Astrocyte of the hippocampus (primary cell): ENCODE data around the gene CYB561D2.

Source experiments
- DNase-seq: peaks from one replicate; pipeline ENCODE4 v3.0.0; 2011; ENCODE audit warnings: low read depth, low spot score

Gene CYB561D2

DNA sequence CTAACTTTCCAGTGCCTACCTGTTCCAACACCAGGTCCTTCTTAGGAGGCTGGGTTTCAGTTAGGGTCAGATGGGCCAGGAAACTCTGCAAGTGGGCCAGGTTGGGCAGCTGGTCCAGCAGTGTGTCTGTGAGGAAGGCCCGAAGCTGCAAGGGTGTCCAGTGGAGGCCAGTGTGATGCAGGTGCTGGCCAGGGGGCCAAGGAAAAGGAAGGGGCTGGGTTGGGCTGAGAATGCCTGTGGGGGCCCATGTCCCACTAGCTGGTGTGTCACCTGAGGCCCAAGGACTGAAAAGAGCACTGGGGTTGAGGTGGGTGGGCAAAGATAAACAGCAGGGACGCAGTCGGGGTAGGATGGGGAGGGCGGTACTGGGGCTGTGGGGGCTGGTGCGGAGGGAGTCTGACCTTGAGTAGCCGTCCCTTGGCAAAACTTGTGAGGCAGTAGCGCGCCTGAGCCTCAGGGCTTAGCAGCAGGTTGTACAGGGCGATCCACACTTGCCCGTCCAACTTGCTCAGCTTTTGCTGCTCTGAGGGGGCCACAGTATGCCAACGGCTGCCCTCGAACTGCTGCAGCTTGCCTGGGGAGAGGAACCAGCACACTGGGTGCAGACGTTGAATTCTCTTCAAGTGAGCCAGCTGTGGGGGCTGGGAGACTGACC lies 8.5 kb upstream of the CYB561D2 start:
- no peak for DNase-seq

GRCh38 chr3:50342813-50343633 lies 7.6 kb upstream of the CYB561D2 start:
- no peak for DNase-seq

GRCh38 chr3:50345008-50345407 lies 5.7 kb upstream of the CYB561D2 start:
- no peak for DNase-seq

DNA sequence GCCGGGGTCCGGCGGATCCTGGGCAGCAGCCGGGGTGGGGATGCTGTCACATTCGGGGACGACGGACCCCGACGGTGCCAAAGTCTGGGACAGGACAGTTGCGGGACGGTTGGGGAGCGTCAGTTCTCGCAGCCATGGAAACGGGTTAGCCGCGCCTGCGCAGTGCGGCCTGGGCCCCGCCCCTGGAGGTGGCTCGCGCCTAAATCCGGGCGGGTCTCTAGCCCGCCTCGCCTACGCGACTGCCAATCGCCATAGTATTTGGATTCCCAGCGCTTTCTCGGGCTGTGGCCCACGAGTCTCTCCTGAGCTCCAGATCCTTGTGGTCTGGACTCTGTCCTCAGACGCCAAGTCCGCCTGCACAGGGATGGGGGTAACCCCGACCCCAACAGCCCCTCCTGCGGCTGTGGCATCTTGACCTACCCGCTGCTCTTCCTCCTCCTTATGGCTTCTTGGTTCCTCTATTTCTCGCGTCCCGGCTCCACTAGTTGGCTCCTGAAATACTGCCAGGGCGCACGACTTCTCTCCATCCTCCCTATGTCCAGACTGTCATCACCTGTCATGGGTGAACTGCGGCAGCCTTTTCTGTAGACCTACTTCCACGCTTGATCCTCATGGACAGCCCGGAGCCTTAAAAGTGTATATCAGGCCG lies 5.0 kb upstream of the CYB561D2 start, which contains the start of gene ZMYND10:
Gene ZMYND10, minus strand, starts transcription at position 147 of the 649 bp plus-strand sequence. CDS start 153 bp downstream, outside the sequence.
- DNase-seq = peak; percentile 65

DNA sequence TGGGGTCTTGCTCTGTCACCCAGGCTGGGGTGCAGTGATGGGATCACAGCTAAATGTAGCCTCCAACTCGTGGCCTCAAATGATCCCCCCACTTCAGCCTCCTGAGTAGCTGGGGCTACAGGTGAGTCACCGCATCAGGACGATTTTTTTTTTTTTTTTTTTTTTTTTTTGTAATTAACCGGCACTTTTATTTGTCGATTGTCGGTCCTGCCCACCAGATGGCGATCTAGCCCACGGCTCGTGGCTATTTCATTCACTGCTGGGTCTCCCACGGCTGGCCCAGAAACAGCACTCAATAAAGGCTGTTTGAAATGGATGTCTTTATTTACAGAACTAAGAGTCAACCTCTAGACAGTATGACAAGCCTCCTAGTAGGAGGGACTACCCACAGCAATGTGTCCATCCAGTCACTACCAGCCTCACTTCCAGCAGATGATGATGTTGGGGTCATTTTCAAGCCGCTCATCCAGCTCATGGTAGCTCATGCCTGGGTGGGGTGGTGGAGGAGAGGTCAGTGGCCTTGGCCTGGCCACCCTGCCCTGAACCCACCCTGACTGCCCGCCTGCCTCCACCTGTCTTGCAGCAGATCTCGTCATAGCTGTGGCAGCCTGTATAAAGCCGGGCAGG lies 3.4 kb upstream of the CYB561D2 start:
- DNase-seq = peak; percentile 87

GRCh38 chr3:50350213-50350526 lies 492 bp upstream of the CYB561D2 start:
- no peak for DNase-seq

GRCh38 chr3:50351323-50351697 lies 648 bp downstream of the CYB561D2 start:
- no peak for DNase-seq

GRCh38 chr3:50352781-50353180 lies 2.1 kb downstream of the CYB561D2 start:
- DNase-seq = peak; percentile 25

DNA sequence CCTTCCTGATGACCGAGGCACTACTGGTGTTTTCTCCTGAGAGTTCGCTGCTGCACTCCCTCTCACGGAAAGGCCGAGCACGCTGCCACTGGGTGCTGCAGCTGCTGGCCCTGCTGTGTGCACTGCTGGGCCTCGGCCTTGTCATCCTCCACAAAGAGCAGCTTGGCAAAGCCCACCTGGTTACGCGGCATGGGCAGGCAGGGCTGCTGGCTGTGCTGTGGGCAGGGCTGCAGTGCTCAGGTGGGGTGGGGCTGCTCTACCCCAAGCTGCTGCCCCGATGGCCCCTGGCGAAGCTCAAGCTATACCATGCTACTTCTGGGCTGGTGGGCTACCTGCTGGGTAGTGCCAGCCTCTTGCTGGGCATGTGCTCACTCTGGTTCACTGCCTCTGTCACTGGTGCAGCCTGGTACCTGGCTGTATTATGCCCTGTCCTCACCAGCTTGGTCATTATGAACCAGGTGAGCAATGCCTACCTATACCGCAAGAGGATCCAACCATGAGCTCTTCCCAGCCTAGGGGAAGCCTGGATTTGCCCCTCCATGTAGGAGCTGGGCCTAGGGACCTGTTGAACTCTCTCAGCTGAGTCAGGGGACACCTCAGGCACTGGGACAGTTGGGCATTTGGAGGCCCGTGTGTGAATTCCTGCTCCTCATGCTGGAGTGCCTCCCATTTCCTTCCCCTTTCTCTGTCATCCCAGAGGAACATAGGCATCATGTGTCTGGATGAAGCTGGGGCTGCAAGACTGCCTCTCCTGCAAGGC lies 2.8 kb downstream of the CYB561D2 start:
- DNase-seq = no peak

DNA sequence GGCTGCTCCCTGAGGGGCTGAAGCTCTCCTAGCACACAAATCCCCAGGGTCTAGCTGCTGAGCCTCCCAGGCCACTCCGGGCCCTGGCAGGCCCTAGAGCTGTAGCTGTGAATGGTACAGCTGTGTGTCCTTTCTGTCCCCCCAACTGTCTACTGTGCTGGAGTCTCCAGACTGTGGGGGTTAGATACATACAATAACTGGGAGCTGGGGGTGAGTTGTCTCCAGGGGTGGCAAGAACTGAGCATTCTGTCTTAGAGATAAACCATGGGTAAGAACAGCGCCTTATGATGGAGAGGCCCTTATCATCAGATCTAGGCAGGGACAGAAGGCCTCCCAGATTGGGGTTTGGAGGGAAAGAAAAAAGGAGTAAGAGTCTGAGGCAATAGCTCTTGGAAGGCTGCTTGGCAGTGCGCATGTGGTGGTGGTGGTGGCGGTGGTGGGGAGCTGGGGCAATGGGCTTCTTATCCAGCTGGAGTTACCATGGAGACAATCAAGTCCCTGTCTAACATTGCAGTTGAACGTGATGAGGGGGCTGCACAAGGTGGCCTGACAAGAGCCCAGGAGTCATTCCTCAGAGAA lies 3.6 kb downstream of the CYB561D2 start:
- DNase-seq = no peak

DNA sequence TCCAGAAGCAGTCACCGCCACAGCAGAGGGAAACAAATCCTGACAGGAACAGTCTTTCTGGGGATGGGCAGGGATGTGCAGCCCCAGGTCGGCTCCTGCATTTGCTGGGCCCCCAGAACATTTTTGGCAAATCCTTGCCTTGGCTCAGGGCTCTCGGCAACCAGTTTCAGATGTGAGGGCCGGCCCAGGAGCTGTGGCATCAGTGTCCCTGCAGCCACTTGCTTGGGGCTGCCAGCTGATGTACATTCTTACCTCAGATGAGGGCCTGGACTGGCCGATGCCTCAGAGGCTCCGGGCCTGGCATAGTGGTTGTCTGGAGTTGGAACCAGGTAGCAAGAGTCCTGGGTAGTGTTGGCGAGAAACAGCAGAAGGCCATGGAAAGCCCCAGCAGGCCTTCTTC lies 4.2 kb downstream of the CYB561D2 start:
- no peak for DNase-seq

DNA sequence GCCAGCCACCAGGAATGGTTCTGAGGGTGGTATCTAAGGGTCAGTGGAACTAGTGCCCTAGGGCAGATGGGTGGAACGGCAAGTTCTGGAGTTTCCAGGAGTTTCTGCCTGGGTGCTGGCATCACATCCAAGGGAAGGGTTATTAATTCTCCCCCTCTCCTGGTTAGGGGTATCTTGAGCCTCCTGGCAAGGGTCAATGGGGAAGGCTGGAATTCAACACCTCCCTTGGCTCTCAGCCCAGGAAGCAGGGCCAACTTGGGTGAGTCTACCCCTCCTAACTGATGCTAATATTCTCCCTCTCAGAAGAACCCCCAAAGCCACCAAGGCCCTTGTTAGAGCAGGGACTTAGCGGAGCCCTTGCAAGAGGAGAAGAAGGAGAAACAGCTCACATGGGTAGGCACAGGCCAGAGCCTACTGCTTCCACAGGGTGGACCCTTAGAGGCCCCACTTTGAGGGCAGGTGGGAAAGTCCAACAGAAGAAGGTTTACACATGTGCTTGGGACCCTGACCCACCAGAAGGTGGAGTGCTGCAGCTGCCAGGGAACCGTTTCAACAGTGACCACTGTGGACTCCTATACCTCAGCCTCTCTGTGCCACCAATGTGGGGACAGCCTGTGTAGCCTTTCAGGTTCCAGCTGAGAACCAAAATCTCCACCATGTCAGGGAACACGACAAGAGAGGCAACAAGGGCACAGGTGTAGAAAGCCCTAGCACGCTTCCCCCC lies 5.3 kb downstream of the CYB561D2 start:
- DNase-seq = no peak

DNA sequence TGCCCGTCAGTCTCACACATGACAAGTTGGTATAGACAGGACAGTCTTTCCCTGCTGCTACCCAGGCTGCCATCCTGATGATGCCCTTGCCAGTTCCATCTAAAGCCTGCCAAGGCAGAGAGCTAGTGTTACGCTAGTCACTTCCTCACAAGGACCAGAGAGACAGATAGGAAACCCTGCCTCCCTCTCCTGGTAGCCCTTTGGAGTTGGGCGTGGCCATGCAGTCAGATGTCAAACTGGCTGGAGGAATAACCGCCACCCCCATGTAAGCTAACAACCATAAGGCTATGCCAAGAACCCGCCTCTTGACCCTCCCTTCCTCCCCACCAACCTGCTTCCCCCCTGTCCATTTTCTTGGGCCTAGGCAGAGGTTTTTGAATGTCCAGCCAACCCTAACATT lies 5.9 kb downstream of the CYB561D2 start:
- no peak for DNase-seq

- no peak for DNase-seq
Observed at GRCh38 chr3:50357481-50357880, 6.8 kb downstream of the CYB561D2 start.

DNA sequence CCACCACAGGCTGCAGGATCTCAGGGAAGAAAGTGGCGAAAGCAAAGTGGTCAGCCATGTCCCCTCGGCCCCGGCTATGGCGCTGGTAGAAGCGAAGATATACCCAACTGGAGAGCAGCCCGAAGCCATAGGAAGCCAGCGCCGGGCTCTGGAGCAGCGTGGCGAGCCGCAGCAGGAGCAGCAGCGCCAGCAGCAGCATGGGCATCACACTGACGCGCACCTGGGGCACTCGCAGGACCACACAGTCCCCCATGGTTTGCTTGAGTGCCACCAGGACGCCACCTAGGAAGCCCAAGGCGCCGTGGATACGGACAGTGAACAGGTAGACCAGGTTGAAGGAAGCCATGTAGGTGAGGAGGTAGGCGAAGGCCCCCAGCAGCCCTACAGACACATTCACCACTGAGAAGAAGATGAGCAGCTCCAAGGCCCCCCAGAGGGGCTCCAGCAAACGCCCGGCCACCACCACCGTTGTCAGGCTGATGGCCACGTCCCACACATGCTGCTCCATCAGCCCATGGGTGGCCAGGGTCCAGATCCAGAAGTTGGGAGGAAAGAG lies 7.8 kb downstream of the CYB561D2 start:
- DNase-seq = no peak

- DNase-seq = peak; percentile 99
Observed at GRCh38 chr3:50358911-50359759, 8.5 kb downstream of the CYB561D2 start, which contains the start of gene TMEM115. TSS of gene TMEM115 (minus strand) at chr3:50359521. CDS start at chr3:50359063, 458 bp downstream.

DNA sequence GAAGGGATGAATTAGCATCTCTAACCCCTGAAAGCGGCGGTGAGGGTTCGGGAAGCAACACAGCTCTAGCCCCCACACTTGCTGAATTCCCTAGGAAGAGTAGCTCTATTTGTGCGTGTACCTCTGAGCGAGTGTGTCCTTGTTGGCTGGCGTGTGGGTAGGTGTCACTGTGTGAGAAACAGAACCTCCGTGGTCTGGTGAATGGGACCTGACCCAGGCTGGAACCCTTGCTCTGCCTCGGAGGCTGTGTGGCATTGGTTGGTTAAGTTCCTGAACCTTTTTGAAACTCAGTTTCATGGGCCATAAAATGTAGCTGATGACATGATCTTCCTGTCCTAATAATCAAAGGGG lies 9.1 kb downstream of the CYB561D2 start:
- DNase-seq = no peak

- DNase-seq = no peak
Observed at GRCh38 chr3:50364573-50365079, 14.0 kb downstream of the CYB561D2 start.
